Bronchial epithelial cell (primary cell): Measurements from ENCODE around the gene FETUB. TPM values are rescaled to one million over a fixed set of nuclear protein-coding genes. Genes with fewer than 3 reads are reported as not detected.

Experiments used
- DNase-seq: peaks from one replicate; pipeline ENCODE4 v3.0.0-alpha.2; 2010; ENCODE audit warnings: low read depth
- FAIRE-seq: peaks from 2 replicates; lab custom pipeline; 2011; peaks lifted over from hg19 to GRCh38; lab: Jason Lieb, UNC
- H3K27me3 ChIP-seq: 2 replicates; pipeline ENCODE4 v1.5.1; 2011; ENCODE audit warnings: low read length; ENCODE audit not compliant: control insufficient read depth, insufficient read depth
- H3K36me3 ChIP-seq: 2 replicates; pipeline ENCODE4 v1.5.1; 2011; ENCODE audit warnings: low read length; ENCODE audit not compliant: control insufficient read depth, insufficient read depth
- H3K4me3 ChIP-seq: 2 replicates; pipeline ENCODE4 v1.5.1; 2011; ENCODE audit warnings: mild to moderate bottlenecking, low read depth, low read length, control low read depth
- CTCF ChIP-seq: IDR thresholded peaks from 2 replicates; pipeline ENCODE4 v1.5.1; 2011; ENCODE audit warnings: mild to moderate bottlenecking, moderate library complexity, low read length, control low read depth, inconsistent platforms; ENCODE audit not compliant: insufficient read depth, severe bottlenecking
- total RNA-seq: library from RNA; depleted of rRNA; stranded (reverse); fragments of >200 nt; gene quantifications from 2 replicates; pipeline ENCODE4 v1.2.1, GENCODE V29; 2014

FETUB gene
- total RNA-seq, 1 donor from 2014 or later, result not detected

- Histone ChIP-seq H3K36me3 (no peaks in the 10 kb centered on the region), H3K27me3 (no peaks in the 10 kb centered on the region), H3K4me3 (no peak overlapping the region)
- DNase-seq (peak; percentile 76), FAIRE-seq (no peak)
- peak; percentile 83 for TF ChIP-seq CTCF
Measured at GRCh38 chr3:186609247-186609868, 30.8 kb upstream of the FETUB start.

GRCh38 chr3:186612065-186612464, 28.1 kb upstream of the FETUB start:
- no peak for TF ChIP-seq CTCF
- FAIRE-seq (no peak), DNase-seq (no peak)
- Histone ChIP-seq H3K36me3 (no peaks in the 10 kb centered on the region), H3K4me3 (no peak overlapping the region), H3K27me3 (no peaks in the 10 kb centered on the region)

- FAIRE-seq, result no peak
- Histone ChIP-seq H3K36me3 (no peaks in the 10 kb centered on the region), H3K4me3 (no peak within 1 kb of the TSS), H3K27me3 (no peaks in the 10 kb centered on the region)
- no peak for DNase-seq
- TF ChIP-seq CTCF, result no peak
Measured at GRCh38 chr3:186612721-186613636, 27.2 kb upstream of the FETUB start, which contains the start of gene AHSG. Gene AHSG (plus strand): TSS chr3:186613060. CDS start chr3:186613142, 82 bp downstream.

- H3K4me3 ChIP-seq, result no peak overlapping the region
- DNase-seq, result no peak
- no peaks in the 10 kb centered on the region for H3K36me3 ChIP-seq
- no peak for TF ChIP-seq CTCF
- no peak for FAIRE-seq
- no peaks in the 10 kb centered on the region for H3K27me3 ChIP-seq
Measured at GRCh38 chr3:186613637-186614265, 26.4 kb upstream of the FETUB start.

- TF ChIP-seq CTCF, result no peak
Measured at GRCh38 chr3:186614266-186614596, 26.0 kb upstream of the FETUB start.

More at GRCh38 chr3:186614266-186614596, 26.0 kb upstream of the FETUB start:
- FAIRE-seq, result no peak
- Histone ChIP-seq H3K27me3 (no peaks in the 10 kb centered on the region), H3K36me3 (no peaks in the 10 kb centered on the region), H3K4me3 (no peak overlapping the region)
- no peak for DNase-seq
